Stimulated activated CD8-positive, alpha-beta memory T cell treated with anti-CD3 and anti-CD28 coated beads, Interleukin-15, amount 100 ng/mL, for 24 hours (primary cell): ENCODE results near the gene NPM1.
"Not testable (repeated sequence)": the region's sequence is repeated elsewhere in the genome, so short reads cannot be mapped to it uniquely, and the experiment has no call there.

ENCODE experiments used
- DNase-seq: peaks from one replicate; pipeline ENCODE4 v3.0.0-alpha.2; 2020; ENCODE audit warnings: low read depth

The NPM1 gene

GRCh38 chr5:171387345-171387969 is at the start of gene NPM1:
NPM1 (plus strand) TSS chr5:171387849; CDS start chr5:171387949, 100 bp downstream.
- DNase-seq, result peak; percentile 86

- DNase-seq, result no peak
Observed at GRCh38 chr5:171340042-171340441, 47.6 kb upstream of the NPM1 start.

GRCh38 chr5:171340491-171340890 is 47.2 kb upstream of the NPM1 start:
- no peak for DNase-seq

- DNase-seq, result no peak
Observed at GRCh38 chr5:171342362-171343111, 45.1 kb upstream of the NPM1 start.

GRCh38 chr5:171344936-171345608 is 42.6 kb upstream of the NPM1 start:
- no peak for DNase-seq

- no peak for DNase-seq
Observed at GRCh38 chr5:171351536-171352073, 36.0 kb upstream of the NPM1 start.

- no peak for DNase-seq
Observed at GRCh38 chr5:171355302-171355724, 32.3 kb upstream of the NPM1 start.

- no peak for DNase-seq
Observed at GRCh38 chr5:171357843-171358242, 29.8 kb upstream of the NPM1 start.

GRCh38 chr5:171361151-171361550 is 26.5 kb upstream of the NPM1 start:
- not testable (repeated sequence) for DNase-seq

- DNase-seq, result not testable (repeated sequence)
Observed at GRCh38 chr5:171363249-171363648, 24.4 kb upstream of the NPM1 start.

GRCh38 chr5:171363846-171364245 is 23.8 kb upstream of the NPM1 start:
- DNase-seq, result no peak

- no peak for DNase-seq
Observed at GRCh38 chr5:171365351-171365750, 22.3 kb upstream of the NPM1 start.

GRCh38 chr5:171366645-171367044 is 21.0 kb upstream of the NPM1 start:
- DNase-seq, result no peak

GRCh38 chr5:171367424-171368370 is 20.0 kb upstream of the NPM1 start:
- no peak for DNase-seq

GRCh38 chr5:171369056-171369455 is 18.6 kb upstream of the NPM1 start:
- DNase-seq, result no peak

- DNase-seq, result no peak
Observed at GRCh38 chr5:171369898-171370297, 17.8 kb upstream of the NPM1 start.

- DNase-seq, result not testable (repeated sequence)
Observed at GRCh38 chr5:171370881-171371280, 16.8 kb upstream of the NPM1 start.

- DNase-seq, result no peak
Observed at GRCh38 chr5:171371326-171371725, 16.3 kb upstream of the NPM1 start.

- no peak for DNase-seq
Observed at GRCh38 chr5:171379961-171380360, 7.7 kb upstream of the NPM1 start.

- not testable (repeated sequence) for DNase-seq
Observed at GRCh38 chr5:171384416-171384815, 3.2 kb upstream of the NPM1 start.

- not testable (repeated sequence) for DNase-seq
Observed at GRCh38 chr5:171384999-171385398, 2.6 kb upstream of the NPM1 start.
